ENCODE data around the gene IFI30.
"Not testable (repeated sequence)": the region's sequence is repeated elsewhere in the genome, so short reads cannot be mapped to it uniquely, and the experiment has no call there.

The IFI30 gene

DNA sequence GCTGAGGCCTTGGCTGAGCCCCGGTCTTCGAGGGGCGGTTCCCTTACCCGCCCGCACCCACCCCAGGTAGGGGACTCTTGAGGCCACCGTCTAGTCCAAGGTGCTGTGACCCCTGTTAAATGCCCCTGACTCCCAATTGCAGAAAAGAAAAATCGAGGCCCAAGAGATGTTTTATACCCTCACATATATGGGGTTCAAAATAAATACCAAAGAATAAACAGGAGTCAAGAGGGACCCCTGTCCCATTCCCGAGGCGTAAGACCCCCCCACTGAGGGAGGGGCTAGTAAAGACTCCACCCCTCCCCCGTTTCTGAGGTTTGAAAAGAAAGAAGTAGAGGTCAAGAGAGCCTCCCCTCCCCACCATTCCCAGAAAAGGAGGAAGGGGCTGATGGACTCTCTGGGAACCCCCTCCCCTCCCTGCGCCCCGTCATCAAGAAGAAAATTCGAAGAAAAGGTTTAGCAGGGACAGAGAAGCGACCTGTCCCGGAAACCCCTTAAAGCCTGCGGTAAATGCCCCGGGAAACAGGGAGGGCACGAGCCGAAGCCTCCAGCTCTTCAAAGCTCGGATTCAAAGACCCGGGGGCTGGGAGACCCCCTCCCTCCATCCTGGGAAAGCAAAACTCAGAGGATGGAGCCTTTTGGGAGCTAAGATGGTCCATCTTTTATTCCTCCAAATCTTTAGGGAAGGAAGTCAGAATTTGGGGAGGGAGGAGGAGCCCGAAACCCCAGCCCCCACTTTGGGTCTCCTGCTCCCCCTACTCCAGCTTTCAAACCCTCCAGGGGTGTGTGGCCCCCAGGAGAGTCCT, 31.0 kb downstream of the IFI30 start:
- DNase-seq, result no peak

- DNase-seq, result no peak
Observed at GRCh38 chr19:18205200-18205892, 31.7 kb downstream of the IFI30 start.

- no peak for DNase-seq
Observed at GRCh38 chr19:18206018-18206417, 32.4 kb downstream of the IFI30 start.

GRCh38 chr19:18208098-18208951, 34.7 kb downstream of the IFI30 start:
- DNase-seq, result no peak

DNA sequence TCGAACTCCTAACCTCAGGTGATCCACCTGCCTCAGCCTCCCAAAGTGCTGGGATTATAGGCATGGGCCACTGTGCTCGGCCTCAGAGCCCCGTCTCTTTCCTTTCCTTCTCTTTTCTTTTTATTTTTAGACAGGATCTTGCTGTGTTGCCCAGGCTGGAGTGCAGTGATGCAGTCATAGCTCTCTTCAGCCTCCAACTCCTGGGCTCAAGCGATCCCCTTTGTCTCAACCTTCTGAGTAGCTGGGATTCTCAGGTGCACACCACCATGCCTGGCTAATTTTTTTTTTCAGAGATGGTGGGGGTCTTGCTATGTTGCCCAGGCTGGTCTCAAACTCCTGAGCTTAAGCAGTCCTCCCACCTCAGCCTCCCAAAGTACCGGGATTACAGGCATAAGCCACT, 36.3 kb downstream of the IFI30 start:
- DNase-seq, result not testable (repeated sequence)

DNA sequence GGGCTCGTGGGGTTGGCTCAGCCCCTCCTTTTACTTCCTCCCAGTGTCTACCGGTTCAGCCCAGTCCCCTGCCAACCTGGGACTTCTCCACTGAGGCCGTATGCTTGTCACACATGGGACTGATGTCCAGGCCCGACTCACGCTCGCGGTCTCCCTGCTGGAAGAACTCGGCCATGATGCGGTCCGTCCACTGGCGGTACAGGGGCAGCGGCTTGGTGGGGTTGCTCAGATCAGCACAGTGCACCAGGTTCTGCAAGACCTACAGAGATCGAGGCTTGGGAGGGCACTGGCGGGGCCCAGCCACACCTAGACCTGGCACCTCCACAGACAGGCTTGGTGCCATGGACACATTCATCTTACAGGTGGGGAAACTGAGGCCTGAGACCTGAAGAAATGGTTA, 38.1 kb downstream of the IFI30 start:
- peak; percentile 6 for DNase-seq

GRCh38 chr19:18214779-18215433, 41.3 kb downstream of the IFI30 start:
- DNase-seq, result no peak

DNA sequence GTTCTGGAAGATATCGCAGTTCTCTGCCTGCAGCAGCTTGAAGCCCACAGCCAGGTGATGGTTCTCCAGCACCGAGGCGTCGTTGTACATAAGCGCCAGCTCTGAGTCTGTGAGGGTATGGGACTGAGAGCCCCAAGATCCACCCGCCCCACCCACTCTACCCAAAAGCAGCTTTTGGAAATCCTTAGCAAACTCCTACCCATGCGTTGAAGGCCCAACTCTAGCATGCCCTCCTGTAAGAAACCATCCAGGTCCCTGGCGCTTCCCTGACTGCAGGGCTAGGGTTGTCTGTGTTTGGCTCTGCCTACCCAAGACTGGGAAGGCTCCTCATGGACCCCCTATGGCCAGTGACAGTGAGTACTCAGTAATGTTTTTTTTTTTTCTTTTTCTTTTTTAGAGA, 43.2 kb downstream of the IFI30 start:
- no peak for DNase-seq

DNA sequence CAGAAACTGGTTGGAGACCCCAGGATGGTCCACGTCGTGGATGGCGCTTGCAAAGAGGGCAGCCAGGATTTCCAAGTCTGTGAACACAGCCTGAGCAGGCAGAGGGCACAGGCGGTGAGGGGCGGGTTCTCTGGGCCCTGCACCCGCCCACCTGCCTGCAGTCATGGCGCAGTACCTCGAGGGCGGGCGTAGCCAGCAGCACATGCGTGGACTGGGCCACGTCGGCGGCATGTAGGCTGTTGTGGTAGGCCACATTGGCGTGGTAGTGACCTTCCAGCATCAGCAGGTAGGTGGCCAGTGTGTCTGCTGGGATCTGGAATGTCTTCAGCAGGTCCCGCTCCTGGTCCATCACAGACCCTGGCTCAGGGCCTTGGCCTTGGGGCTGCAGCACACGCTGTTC, 44.5 kb downstream of the IFI30 start:
- no peak for DNase-seq

- no peak for DNase-seq
Observed at GRCh38 chr19:18218600-18218999, 45.0 kb downstream of the IFI30 start.

GRCh38 chr19:18219911-18220631, 46.5 kb downstream of the IFI30 start:
- DNase-seq, result no peak

DNA sequence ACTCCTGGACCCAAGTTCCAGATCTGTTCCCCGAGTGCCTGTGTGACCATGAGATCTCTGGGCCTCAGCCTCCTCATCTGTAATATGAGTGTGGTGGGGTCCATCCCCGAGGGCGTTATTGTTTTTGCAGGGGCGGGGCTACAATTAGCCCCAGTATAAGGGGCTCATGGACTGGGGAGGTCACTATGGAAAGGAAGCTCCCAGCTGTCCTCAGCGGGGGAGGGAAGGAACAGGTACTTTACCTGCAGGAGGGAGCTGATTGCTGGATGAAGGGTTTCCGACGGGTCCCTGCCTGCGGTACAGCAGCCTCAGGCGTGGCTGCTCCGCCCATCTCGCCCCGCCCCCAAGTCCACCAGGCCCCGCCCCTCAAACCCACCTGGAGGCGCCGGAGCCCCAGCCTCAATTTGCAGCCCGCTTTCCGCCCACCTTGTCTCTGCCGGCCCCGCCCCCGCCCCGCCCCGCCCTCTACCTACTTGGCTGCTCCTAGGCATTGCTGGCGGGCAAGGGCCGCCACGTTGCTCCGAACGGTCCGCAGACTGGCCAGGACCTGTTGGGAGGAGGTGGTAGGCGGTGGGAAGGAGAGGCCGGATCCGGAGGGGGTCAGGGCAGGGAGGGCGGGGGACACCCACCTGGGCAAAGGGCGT, 47.1 kb downstream of the IFI30 start:
- no peak for DNase-seq

GRCh38 chr19:18221815-18222725, 48.5 kb downstream of the IFI30 start:
- no peak for DNase-seq

DNA sequence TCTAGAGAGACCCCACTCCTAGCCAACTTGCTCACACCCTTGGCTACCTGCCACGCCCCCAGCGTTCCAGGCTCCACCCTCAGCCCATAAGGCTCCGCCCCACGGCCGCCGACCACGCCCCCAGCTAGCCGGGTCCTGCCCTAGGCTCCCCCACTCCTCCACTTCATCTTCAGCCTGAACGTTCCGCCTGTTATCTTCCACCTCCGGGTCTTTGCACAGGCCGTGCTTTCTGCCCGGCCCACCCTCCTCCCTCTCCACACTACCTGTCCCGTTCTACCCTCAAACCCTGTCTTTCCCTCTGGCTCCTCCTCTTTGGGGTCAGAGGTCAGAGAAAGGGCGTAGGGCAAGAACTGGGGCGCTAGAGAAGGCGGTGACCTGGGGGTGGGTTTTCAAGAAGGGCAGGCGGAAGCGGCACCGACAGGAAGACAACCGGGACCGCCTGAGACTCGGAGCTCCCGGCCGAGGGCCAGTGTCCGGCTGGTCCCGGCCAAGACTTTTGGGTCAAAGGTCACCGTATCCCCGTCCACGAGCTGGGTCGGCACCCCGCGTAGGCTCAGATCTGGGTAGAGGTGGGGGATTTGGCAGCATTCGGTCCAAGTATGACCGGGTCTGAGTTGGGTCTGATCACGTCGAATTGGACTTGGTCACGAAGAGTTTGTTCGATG, 50.4 kb downstream of the IFI30 start:
- DNase-seq, result peak; percentile 90

GRCh38 chr19:18224525-18225354, 51.1 kb downstream of the IFI30 start:
- peak; percentile 100 for DNase-seq

DNA sequence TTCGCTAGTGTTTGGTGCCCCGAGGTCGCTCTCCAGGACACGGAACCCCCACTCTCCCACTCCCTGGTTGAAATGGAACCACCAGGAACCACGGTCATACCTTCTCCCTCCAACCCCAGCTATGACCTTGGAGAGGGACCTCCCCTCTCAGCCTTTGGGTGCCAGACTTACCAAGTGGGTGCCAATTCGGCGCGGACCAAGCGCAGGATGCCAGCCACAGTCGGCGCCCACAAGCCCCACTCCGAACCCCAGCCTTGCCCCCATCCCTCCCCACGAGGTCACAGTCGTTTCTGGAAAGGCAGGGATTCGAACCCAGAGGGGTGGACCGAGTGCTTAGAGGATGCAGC, 51.7 kb downstream of the IFI30 start:
- no peak for DNase-seq

- DNase-seq, result no peak
Observed at GRCh38 chr19:18225702-18226468, 52.3 kb downstream of the IFI30 start, which contains the start of gene PDE4C. PDE4C (minus strand) TSS chr19:18226438; CDS start chr19:18226415, 23 bp downstream.
